IPS DF 6.9 (cell line): ENCODE results near the gene AMMECR1.

Source experiments
- DNase-seq: peaks from one replicate; pipeline ENCODE4 v3.0.0-alpha.2; 2013; ENCODE audit warnings: low read depth, low spot score
- H3K27ac ChIP-seq: one replicate; pipeline ENCODE4 v1.5.1; 2013; ENCODE audit warnings: low read length, control low read depth
- H3K27me3 ChIP-seq: 2 replicates; pipeline ENCODE4 v1.6.1; 2013; ENCODE audit warnings: mild to moderate bottlenecking, low read length; ENCODE audit not compliant: control insufficient read depth, insufficient read depth
- H3K36me3 ChIP-seq: 2 replicates; pipeline ENCODE4 v1.6.1; 2013; ENCODE audit warnings: low read length; ENCODE audit not compliant: control insufficient read depth, insufficient read depth
- H3K4me1 ChIP-seq: 2 replicates; pipeline ENCODE4 v1.6.1; 2013; ENCODE audit warnings: low read length; ENCODE audit not compliant: control insufficient read depth, insufficient read depth
- H3K4me3 ChIP-seq: 2 replicates; pipeline ENCODE4 v1.5.1; 2013; ENCODE audit warnings: mild to moderate bottlenecking, low read length
- H3K9me3 ChIP-seq: 2 replicates; pipeline ENCODE4 v1.6.1; 2013; ENCODE audit warnings: low read length, inconsistent platforms; ENCODE audit not compliant: control insufficient read depth, insufficient read depth
- WGBS: extraction: QIAGEN DNeasy Blood & Tissue Kit; methylation state at CpG from one replicate; pipeline ENCODE4 v1.1.7; 2013; ENCODE audit warnings: mixed read lengths, missing lambda C conversion rate; ENCODE audit not compliant: insufficient read length, insufficient coverage; 5-methylcytosine and 5-hydroxymethylcytosine counted together

The AMMECR1 gene

DNA sequence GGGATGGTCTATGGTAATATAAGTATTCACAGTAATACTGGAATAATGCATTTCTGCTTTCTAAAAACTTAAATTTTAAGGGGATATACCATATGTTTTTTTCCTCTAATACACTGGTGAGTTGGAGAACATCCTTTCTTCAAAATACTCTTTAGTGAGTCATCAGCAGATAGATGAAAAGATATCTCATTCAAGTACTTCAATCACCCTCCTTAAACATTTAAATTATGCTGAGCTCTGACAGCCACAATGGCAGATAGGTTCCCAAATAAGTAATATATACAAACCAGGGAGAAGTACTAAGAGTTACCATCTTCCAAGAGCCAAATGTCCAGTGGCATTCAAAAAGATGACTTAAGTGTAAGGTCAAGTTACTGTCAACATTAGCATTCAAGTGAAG lies 52.2 kb downstream of the AMMECR1 start:
- Histone ChIP-seq H3K36me3 (no peaks in the 10 kb centered on the region), H3K27me3 (no peaks in the 10 kb centered on the region), H3K27ac (no peak overlapping the region), H3K4me3 (no peak overlapping the region), H3K4me1 (no peaks in the 10 kb centered on the region), H3K9me3 (no peaks in the 10 kb centered on the region)
- DNase-seq = no peak

GRCh38 chrX:110259117-110259516 lies 58.8 kb downstream of the AMMECR1 start:
- Histone ChIP-seq H3K27ac (no peak overlapping the region), H3K4me3 (no peak overlapping the region), H3K36me3 (no peaks in the 10 kb centered on the region), H3K27me3 (no peaks in the 10 kb centered on the region), H3K4me1 (no peaks in the 10 kb centered on the region), H3K9me3 (no peaks in the 10 kb centered on the region)
- WGBS = no CpG with 5 or more reads among the region's 1 CpG
- no peak for DNase-seq

- no peak overlapping the region for H3K27ac ChIP-seq
Observed at GRCh38 chrX:110258552-110258951, 59.3 kb downstream of the AMMECR1 start.

GRCh38 chrX:110257889-110258288 lies 60.0 kb downstream of the AMMECR1 start:
- no peaks in the 10 kb centered on the region for H3K4me1 ChIP-seq
- no peaks in the 10 kb centered on the region for H3K9me3 ChIP-seq
- no peaks in the 10 kb centered on the region for H3K36me3 ChIP-seq
- DNase-seq = no peak
- no peak overlapping the region for H3K4me3 ChIP-seq
- WGBS = no CpG with 5 or more reads among the region's 1 CpG
- no peak overlapping the region for H3K27ac ChIP-seq
- no peaks in the 10 kb centered on the region for H3K27me3 ChIP-seq

More at GRCh38 chrX:110258552-110258951, 59.3 kb downstream of the AMMECR1 start:
- Histone ChIP-seq H3K36me3 (no peaks in the 10 kb centered on the region), H3K4me3 (no peak overlapping the region), H3K4me1 (no peaks in the 10 kb centered on the region), H3K27me3 (no peaks in the 10 kb centered on the region), H3K9me3 (no peaks in the 10 kb centered on the region)
- no CpG with 5 or more reads among the region's 1 CpG for WGBS
- no peak for DNase-seq

DNA sequence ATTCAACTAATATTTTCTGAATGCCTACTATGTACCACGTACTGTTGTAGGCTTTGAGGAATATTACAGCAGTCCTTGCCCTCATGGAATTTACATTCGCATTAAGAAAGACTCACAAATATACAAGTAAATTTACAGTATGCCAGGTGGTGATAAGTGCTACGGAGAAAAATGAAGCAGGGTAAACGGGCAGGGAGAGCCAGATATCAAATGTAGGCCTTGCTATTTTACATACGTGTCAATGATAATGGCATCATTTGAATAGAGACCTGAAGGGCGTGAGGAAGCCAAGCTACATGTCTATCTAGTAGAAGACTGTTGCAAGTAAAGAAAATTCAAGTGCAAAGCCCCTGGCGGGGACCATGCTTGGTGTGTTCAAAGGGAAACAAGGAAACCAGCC lies 65.2 kb downstream of the AMMECR1 start:
- H3K4me1 ChIP-seq = no peaks in the 10 kb centered on the region
- WGBS = no CpG with 5 or more reads among the region's 7 CpGs

DNA sequence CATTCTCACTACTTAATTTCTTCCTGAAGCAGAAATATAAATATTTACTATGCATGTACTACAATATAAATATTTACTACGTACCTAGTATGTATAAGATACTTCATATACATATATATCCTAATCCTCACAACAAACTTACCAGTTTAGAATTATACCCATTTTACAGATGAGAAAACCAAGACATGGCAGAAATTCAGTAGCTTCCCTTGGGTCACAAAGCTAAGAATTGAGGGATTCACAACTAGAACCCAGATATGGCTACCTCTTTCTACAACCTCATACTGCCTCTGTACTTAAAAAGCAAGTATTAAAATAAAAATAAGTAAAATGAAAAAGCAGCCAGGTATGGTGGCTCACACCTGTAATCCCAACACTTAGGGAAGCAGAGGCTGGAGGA lies 65.9 kb downstream of the AMMECR1 start:
- no peaks in the 10 kb centered on the region for H3K27me3 ChIP-seq
- H3K36me3 ChIP-seq = no peaks in the 10 kb centered on the region
- no peaks in the 10 kb centered on the region for H3K9me3 ChIP-seq
- H3K27ac ChIP-seq = no peak overlapping the region
- WGBS = no CpG with 5 or more reads among the region's 1 CpG
- no peaks in the 10 kb centered on the region for H3K4me1 ChIP-seq
- no peak for DNase-seq
- H3K4me3 ChIP-seq = no peak overlapping the region

More for the DNA sequence above, 65.2 kb downstream of the AMMECR1 start:
- no peak for DNase-seq
- H3K36me3 ChIP-seq = no peaks in the 10 kb centered on the region
- no peak overlapping the region for H3K27ac ChIP-seq
- H3K4me3 ChIP-seq = no peak overlapping the region
- no peaks in the 10 kb centered on the region for H3K9me3 ChIP-seq
- H3K27me3 ChIP-seq = no peaks in the 10 kb centered on the region

DNA sequence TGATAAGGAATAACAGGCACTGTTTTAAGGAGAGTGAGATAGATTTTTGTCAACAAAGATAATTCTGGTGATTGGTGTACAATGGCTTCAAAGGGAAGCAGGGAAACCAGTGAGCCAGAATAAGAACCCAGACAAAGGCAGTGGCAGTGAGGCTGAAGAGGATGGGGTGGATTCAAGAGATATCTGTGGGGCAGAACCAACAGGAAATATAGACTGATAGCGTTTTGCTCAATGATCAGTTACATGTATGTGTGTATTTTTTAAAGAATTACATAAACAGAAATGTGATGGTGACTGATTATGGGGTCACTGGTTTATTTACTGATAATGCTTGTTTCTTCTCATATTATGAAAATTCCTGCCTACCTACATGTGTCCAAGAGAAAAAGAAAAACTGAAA lies 66.4 kb downstream of the AMMECR1 start:
- no peaks in the 10 kb centered on the region for H3K27me3 ChIP-seq
- no CpG with 5 or more reads among the region's 1 CpG for WGBS
- H3K4me3 ChIP-seq = no peak overlapping the region
- H3K27ac ChIP-seq = no peak overlapping the region
- no peaks in the 10 kb centered on the region for H3K36me3 ChIP-seq
- H3K4me1 ChIP-seq = no peaks in the 10 kb centered on the region
- DNase-seq = no peak
- H3K9me3 ChIP-seq = no peaks in the 10 kb centered on the region

- Histone ChIP-seq H3K27me3 (no peaks in the 10 kb centered on the region), H3K4me1 (no peaks in the 10 kb centered on the region), H3K9me3 (no peaks in the 10 kb centered on the region), H3K4me3 (no peak overlapping the region), H3K27ac (no peak overlapping the region), H3K36me3 (no peaks in the 10 kb centered on the region)
- no peak for DNase-seq
- no CpG with 5 or more reads among the region's 1 CpG for WGBS
Observed at GRCh38 chrX:110250847-110251246, 67.0 kb downstream of the AMMECR1 start.

DNA sequence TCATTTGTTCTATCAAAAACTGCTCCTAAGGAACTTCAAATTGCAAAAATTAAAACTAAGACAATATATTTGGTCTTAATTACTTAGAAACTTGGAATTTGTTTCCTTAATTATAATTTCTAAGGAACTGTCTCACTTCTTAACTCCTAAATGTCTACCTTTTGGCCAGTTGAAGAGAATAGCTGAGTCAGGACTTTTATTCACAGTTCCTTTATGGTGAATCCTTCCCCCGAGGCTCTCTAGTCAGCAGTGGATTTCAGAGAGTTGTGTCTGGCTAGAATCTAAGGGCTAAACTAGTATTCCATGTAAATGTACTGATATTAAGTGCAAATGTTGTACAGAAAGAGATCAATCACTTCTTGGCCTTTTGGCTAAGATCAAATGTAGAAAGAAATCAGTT lies 69.3 kb downstream of the AMMECR1 start:
- Histone ChIP-seq H3K27me3 (no peaks in the 10 kb centered on the region), H3K4me1 (no peaks in the 10 kb centered on the region), H3K4me3 (no peak overlapping the region), H3K9me3 (no peaks in the 10 kb centered on the region), H3K36me3 (no peaks in the 10 kb centered on the region), H3K27ac (no peak overlapping the region)
- no peak for DNase-seq
- no CpG with 5 or more reads among the region's 1 CpG for WGBS

GRCh38 chrX:110245011-110245410 lies 72.9 kb downstream of the AMMECR1 start:
- Histone ChIP-seq H3K4me1 (no peaks in the 10 kb centered on the region), H3K9me3 (no peaks in the 10 kb centered on the region), H3K27ac (no peak overlapping the region), H3K27me3 (no peaks in the 10 kb centered on the region), H3K36me3 (no peaks in the 10 kb centered on the region), H3K4me3 (no peak overlapping the region)
- DNase-seq = no peak

DNA sequence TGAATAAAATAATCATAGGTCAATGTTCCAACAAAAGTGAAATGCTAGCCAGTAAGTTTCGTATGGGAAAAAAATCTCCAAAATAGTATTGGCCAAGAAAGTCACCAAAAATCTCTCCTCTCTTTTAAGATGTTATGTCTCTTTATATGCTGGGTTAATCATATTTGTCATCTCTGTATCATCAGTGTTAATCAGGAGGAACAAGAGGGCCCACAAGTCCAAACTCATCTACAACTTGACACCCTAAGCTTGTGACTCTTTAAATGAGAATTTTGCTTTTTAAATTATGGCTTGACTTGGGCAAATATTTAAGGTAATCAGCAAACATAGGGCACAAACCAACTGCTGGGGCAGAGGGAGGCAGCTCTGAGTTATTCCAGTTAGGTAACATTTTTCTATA lies 75.5 kb downstream of the AMMECR1 start:
- Histone ChIP-seq H3K4me1 (no peaks in the 10 kb centered on the region), H3K4me3 (no peak overlapping the region), H3K9me3 (no peaks in the 10 kb centered on the region), H3K27me3 (no peaks in the 10 kb centered on the region), H3K27ac (no peak overlapping the region), H3K36me3 (no peaks in the 10 kb centered on the region)
- DNase-seq = no peak
- WGBS = no CpG with 5 or more reads among the region's 1 CpG
